ENCODE measurements around the gene PDE6A. TPM values are rescaled to one million over a fixed set of nuclear protein-coding genes. Genes with fewer than 3 reads are reported as not detected.

The PDE6A gene
- polyA plus RNA-seq, 1 experiment = not detected

DNA sequence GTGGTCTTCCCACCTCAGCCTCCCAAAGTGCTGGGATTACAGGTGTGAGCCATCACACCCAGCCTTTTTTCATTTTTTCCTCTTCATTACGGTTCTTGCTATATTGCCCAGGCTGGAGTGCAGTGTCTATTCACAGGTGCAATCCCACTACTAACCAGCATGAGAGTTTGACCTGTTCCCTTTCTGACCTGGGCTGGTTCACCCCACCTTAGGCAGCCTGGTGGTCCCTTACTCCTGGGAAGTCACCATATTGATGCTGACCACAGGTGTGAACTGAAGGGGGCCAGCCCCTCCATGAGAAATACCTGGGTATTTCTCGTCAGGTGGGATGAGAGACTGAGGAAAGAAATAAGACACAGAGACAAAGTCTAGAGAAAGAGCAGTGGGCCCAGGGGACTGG is 2.4 kb downstream of the PDE6A start:
- CTCF ChIA-PET = no interaction called here
- no peak overlapping the region for H3K27ac ChIP-seq (ENCODE audit: low read depth, low read length)
- POLR2A ChIA-PET = no interaction called here
- no peaks in the 10 kb centered on the region for H3K9me3 ChIP-seq (ENCODE audit: control insufficient read depth, insufficient read depth, low read length)
- TF ChIP-seq CTCF (IDR thresholded peaks at IDR 0.05; ENCODE audit: low read depth, low read length) = no peak
- H3K27me3 ChIP-seq (ENCODE audit: control insufficient read depth, insufficient read depth, low read length) = no peaks in the 10 kb centered on the region
- DNase-seq (ENCODE audit: low read depth, low spot score) = no peak
- H3K4me3 ChIP-seq (ENCODE audit: low read depth, low read length) = no peak overlapping the region

DNA sequence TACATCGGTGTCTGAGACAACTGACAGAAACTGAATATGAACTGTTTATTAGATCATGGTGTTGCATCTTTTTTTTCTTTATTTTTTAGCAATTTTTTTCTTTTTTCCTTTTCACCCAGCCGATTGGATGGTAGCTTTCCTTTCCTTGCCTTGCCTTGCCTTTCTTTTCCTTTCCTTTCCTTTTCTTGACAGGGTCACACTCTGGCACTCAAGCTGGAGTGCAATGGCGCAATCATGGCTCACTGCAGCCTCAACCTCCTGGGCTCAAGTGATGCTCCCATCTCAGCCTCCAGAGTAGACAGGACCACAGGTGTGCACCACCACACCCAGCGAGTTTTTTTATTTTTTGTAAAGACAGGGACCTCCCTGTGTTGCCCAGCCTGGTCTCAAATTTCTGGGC is 2.8 kb downstream of the PDE6A start:
- POLR2A ChIA-PET = no interaction called here
- CTCF ChIA-PET = no interaction called here
- no peak for TF ChIP-seq CTCF (IDR thresholded peaks at IDR 0.05; ENCODE audit: low read depth, low read length)

GRCh38 chr5:149940941-149941644 is 3.5 kb downstream of the PDE6A start:
- no peak for DNase-seq (ENCODE audit: low read depth, low spot score)
- ChIA-PET POLR2A (no interaction called here), CTCF (no interaction called here)
- Histone ChIP-seq H3K4me3 (ENCODE audit: low read depth, low read length) (no peak overlapping the region), H3K9me3 (ENCODE audit: control insufficient read depth, insufficient read depth, low read length) (no peaks in the 10 kb centered on the region), H3K27ac (ENCODE audit: low read depth, low read length) (no peak overlapping the region), H3K27me3 (ENCODE audit: control insufficient read depth, insufficient read depth, low read length) (no peaks in the 10 kb centered on the region)
- no peak for TF ChIP-seq CTCF (IDR thresholded peaks at IDR 0.05; ENCODE audit: low read depth, low read length)

More for the DNA sequence above, 2.8 kb downstream of the PDE6A start:
- H3K27ac ChIP-seq (ENCODE audit: low read depth, low read length) = no peak overlapping the region
- H3K9me3 ChIP-seq (ENCODE audit: control insufficient read depth, insufficient read depth, low read length) = no peaks in the 10 kb centered on the region
- H3K27me3 ChIP-seq (ENCODE audit: control insufficient read depth, insufficient read depth, low read length) = no peaks in the 10 kb centered on the region
- no peak for DNase-seq (ENCODE audit: low read depth, low spot score)
- no peak overlapping the region for H3K4me3 ChIP-seq (ENCODE audit: low read depth, low read length)

DNA sequence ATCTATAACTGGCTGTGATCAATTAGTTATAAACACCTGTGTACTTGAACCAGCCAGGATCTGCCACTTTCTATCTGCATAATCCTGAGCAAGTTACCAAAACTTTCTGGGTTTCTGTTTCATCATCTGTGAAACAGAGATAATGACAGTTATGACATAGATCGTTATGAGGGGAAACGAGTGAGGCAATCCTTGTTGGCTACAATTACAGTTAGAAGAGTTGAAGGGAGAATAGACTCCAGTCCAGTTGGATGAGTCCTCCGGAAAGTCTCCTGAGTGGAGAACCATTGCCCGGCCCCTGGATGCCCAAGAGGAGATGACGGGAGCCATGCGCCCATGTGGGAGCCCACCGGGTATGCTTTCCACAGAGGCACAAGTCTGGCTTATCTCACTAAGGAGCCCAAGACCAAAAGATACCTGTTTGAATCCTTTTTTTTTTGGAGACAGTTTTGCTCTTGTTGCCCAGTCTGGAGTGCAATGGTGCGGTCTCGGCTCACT is 4.5 kb downstream of the PDE6A start:
- Histone ChIP-seq H3K9me3 (ENCODE audit: control insufficient read depth, insufficient read depth, low read length) (no peaks in the 10 kb centered on the region), H3K27me3 (ENCODE audit: control insufficient read depth, insufficient read depth, low read length) (no peaks in the 10 kb centered on the region), H3K4me3 (ENCODE audit: low read depth, low read length) (no peak overlapping the region), H3K27ac (ENCODE audit: low read depth, low read length) (no peak overlapping the region)
- TF ChIP-seq CTCF (IDR thresholded peaks at IDR 0.05; ENCODE audit: low read depth, low read length) = no peak
- ChIA-PET POLR2A (no interaction called here), CTCF (interaction anchor here (0.6 to 1.3 kb wide), 3 partner anchors 18 to 22 kb away, joined by 3 to 5 read pairs (median 4); no protein-coding TSS in a partner anchor)
- DNase-seq (ENCODE audit: low read depth, low spot score) = no peak

DNA sequence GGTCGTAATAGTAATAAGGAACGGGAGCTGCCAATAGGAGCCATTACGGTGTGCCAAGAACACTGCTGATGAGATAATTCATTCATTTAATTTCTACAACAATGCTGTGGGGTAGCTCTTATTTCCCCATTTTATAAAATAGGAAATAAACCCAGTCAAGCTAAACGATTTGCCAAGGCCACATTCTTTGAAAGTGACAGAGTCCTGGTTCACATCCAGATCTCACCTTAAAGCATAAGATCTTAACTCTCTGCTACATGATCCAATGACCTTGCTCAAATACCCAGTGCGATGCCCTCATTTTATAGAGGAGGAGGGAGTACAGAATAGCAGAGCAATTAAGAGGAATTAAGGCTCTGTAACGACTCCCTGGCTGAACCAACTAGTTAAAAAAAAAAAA is 5.0 kb downstream of the PDE6A start:
- Histone ChIP-seq H3K27me3 (ENCODE audit: control insufficient read depth, insufficient read depth, low read length) (no peaks in the 10 kb centered on the region), H3K9me3 (ENCODE audit: control insufficient read depth, insufficient read depth, low read length) (no peaks in the 10 kb centered on the region), H3K27ac (ENCODE audit: low read depth, low read length) (no peak overlapping the region), H3K4me3 (ENCODE audit: low read depth, low read length) (no peak overlapping the region)
- CTCF ChIA-PET = interaction anchor here (0.6 to 1.3 kb wide), 4 partner anchors 19 to 111 kb away, joined by 3 to 5 read pairs (median 4); no protein-coding TSS in a partner anchor
- no peak for DNase-seq (ENCODE audit: low read depth, low spot score)
- POLR2A ChIA-PET = interaction anchor here (0.6 kb wide), 1 partner anchor 52 kb away, joined by 3 read pairs; no protein-coding TSS in a partner anchor
- no peak for TF ChIP-seq CTCF (IDR thresholded peaks at IDR 0.05; ENCODE audit: low read depth, low read length)
